ENCODE measurements around the gene SDHAF3. TPM values are rescaled to one million over a fixed set of nuclear protein-coding genes. Genes with fewer than 3 reads are reported as not detected.

The SDHAF3 gene
- total RNA-seq, 3 donors from 2014 or later, result 4.3 to 12.3 (median 8.5) TPM

DNA sequence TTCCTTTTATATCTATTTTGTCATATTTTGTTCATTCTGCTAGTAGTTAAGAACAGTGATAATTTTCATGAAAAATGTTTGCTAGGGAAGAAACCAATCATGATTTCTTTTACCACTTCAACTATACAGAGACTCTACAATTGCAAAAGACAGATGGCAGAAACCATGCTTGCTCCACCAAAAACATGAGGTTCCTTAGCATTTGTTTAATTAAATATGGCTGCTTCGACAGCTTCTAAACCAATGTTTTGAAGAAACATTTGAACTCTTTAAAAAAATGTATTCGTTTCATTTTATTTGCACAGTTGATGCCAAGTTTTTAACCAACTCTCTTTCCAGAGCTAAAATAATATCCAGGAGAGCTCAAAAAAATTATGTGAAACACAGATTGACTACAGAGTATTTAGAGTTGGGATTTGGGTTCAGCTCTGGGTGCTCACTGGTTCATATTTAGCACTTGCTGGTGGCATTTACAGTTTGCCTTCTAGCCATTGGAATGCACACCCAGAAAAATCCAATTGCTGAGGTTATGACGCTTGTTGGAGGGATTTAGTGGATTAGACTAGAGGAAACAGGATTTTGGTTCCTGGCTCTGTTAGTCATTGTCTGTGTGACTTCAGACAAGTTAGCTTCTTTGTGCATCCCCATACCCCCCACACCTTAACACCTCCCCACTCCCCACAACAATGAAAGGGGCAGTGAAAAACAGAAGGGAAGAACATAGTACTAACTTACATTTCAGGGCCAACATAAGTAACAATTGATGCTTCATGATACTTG lies 35.8 kb upstream of the SDHAF3 start:
- TF ChIP-seq, protein P1, sequence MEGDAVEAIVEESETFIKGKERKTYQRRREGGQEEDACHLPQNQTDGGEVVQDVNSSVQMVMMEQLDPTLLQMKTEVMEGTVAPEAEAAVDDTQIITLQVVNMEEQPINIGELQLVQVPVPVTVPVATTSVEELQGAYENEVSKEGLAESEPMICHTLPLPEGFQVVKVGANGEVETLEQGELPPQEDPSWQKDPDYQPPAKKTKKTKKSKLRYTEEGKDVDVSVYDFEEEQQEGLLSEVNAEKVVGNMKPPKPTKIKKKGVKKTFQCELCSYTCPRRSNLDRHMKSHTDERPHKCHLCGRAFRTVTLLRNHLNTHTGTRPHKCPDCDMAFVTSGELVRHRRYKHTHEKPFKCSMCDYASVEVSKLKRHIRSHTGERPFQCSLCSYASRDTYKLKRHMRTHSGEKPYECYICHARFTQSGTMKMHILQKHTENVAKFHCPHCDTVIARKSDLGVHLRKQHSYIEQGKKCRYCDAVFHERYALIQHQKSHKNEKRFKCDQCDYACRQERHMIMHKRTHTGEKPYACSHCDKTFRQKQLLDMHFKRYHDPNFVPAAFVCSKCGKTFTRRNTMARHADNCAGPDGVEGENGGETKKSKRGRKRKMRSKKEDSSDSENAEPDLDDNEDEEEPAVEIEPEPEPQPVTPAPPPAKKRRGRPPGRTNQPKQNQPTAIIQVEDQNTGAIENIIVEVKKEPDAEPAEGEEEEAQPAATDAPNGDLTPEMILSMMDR (IDR thresholded peaks at IDR 0.05), result no peak
- TF ChIP-seq POLR2A (IDR thresholded peaks at IDR 0.05) (no peak), POLR2AphosphoS5 (IDR thresholded peaks at IDR 0.05) (no peak)
- Histone ChIP-seq H3K4me1 (no peaks in the 10 kb centered on the region), H3K27ac (no peak overlapping the region), H3K27me3 (no peaks in the 10 kb centered on the region), H3K9me3 (no peaks in the 10 kb centered on the region), H3K4me3 (no peak overlapping the region), H3K36me3 (no peaks in the 10 kb centered on the region)
- intact Hi-C loops (cut with DNase I; ENCODE audit: low total_unique reads), result no loop called here
- DNase-seq (ENCODE audit: low spot score in 2 of 2), result no peak

DNA sequence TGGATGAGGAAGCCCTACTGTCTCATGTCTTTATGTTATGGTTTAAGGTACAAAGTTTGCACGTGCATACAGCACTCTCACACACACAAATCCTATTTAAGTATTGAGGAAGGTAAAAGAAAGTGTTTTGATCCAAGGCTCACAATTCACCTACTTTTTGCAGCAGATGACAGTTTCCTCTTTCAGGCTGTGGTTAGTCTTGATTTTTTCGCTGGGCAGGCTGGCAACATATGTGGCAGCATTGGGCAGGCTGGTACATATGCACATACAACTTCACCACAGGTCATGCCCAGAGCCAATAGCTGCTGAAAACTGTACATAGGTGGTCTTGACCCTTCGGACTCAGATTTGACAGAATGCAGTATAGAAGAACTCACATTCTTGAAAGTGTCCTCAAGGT lies 29.1 kb upstream of the SDHAF3 start:
- Histone ChIP-seq H3K27me3 (no peaks in the 10 kb centered on the region), H3K9me3 (no peaks in the 10 kb centered on the region), H3K4me1 (no peaks in the 10 kb centered on the region), H3K4me3 (no peak overlapping the region), H3K27ac (no peak overlapping the region), H3K36me3 (no peaks in the 10 kb centered on the region)
- DNase-seq (ENCODE audit: low spot score in 2 of 2), result no peak
- TF ChIP-seq, protein P1 (IDR thresholded peaks at IDR 0.05), result no peak
- intact Hi-C loops (cut with DNase I; ENCODE audit: low total_unique reads), result no loop called here

DNA sequence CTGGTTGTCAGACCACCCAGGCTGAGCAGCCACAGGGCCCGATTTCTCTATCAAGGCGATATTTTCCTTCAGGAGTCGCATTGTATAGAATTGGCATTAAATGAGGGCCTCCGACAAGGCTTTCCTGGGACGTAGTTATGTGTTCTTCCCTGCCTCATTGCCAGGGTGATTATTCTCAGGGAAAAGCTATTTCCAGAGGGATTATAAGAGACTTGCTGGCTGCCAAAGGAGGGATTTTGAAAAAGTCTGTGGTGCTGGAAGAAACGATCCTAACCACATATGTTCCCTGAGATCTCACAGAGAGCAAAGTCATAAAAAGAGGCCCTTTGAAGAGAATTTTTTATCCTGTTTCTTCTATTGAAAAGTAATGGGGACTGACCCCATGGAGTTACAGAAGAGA lies 27.7 kb upstream of the SDHAF3 start:
- TF ChIP-seq, protein P1 (IDR thresholded peaks at IDR 0.05), result no peak
- TF ChIP-seq POLR2AphosphoS5 (IDR thresholded peaks at IDR 0.05), result no peak
- TF ChIP-seq POLR2A (IDR thresholded peaks at IDR 0.05), result no peak

DNA sequence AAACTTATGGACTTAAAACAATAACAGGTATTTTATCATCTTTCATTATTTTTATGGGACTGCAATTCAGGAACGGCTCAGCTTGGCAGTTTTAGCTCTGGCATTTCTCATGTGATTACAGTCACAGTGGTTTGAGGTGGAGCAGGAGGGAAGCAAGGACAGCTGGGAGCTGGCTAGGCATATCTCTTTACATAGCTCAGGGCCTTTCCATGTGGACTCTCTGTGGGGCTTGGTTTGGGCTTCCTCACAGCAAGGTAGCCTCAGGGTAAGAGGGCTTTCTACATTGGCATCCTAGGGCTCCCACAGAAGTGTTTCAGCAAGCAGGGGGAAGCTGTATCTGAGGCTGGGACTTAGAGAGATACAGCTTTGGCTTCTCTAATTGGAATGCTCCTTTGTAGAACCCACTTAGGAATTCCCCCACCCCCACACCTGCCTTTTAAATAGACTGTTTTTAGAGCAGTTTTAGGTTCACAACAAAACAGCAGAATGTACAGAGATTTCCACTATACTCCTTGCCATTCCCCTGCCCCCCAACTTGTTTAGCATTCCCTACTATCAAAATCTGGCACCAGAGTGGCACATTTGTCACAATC lies 26.6 kb upstream of the SDHAF3 start:
- TF ChIP-seq POLR2AphosphoS5 (IDR thresholded peaks at IDR 0.05) (no peak), POLR2A (IDR thresholded peaks at IDR 0.05) (no peak)
- TF ChIP-seq, protein P1 (IDR thresholded peaks at IDR 0.05), result no peak
- Histone ChIP-seq H3K4me1 (no peaks in the 10 kb centered on the region), H3K9me3 (no peaks in the 10 kb centered on the region), H3K4me3 (no peak overlapping the region), H3K27me3 (no peaks in the 10 kb centered on the region), H3K27ac (no peak overlapping the region), H3K36me3 (no peaks in the 10 kb centered on the region)
- intact Hi-C loops (cut with DNase I; ENCODE audit: low total_unique reads), result no loop called here
- no peak for DNase-seq (ENCODE audit: low spot score in 2 of 2)

More for the DNA sequence above, 27.7 kb upstream of the SDHAF3 start:
- H3K4me1 ChIP-seq, result no peaks in the 10 kb centered on the region
- H3K9me3 ChIP-seq, result no peaks in the 10 kb centered on the region
- no peaks in the 10 kb centered on the region for H3K36me3 ChIP-seq
- no peak overlapping the region for H3K4me3 ChIP-seq
- H3K27me3 ChIP-seq, result no peaks in the 10 kb centered on the region
- no peak for DNase-seq (ENCODE audit: low spot score in 2 of 2)
- H3K27ac ChIP-seq, result no peak overlapping the region
- intact Hi-C loops (cut with DNase I; ENCODE audit: low total_unique reads), result no loop called here

DNA sequence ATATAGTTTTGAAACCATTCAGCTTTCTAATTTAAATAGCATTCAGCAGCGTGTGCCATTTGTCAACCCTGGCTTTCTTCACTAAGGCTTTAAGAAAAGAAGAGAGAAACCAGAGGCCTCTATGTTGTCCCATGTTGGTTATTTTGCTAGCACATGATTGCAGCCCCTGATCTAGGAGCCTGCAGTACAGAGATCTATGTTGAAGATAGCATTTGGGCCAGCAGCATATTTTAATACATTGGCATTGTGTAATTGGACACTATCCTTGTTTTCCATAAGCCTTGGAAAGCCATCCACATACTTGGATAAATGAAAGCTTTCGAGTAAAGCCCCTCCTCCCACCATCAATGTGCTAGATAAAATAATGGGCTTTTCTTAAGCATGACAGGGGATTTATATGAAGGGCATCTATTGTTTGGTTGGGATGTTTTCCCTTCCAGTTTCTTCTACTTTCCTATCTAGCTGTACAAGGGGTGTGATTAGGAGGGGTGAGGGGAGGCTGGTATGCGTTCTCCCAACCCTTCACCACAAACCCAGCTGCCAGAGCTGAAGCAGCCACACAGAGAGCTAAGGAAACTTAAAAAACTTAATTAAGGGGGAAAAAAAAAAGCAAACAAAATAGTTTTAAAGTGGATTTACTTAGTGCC lies 23.1 kb upstream of the SDHAF3 start:
- no peak for DNase-seq (ENCODE audit: low spot score in 2 of 2)
- no peak overlapping the region for H3K27ac ChIP-seq
- no peaks in the 10 kb centered on the region for H3K4me1 ChIP-seq
- intact Hi-C loops (cut with DNase I; ENCODE audit: low total_unique reads), result no loop called here
- no peaks in the 10 kb centered on the region for H3K9me3 ChIP-seq
- H3K4me3 ChIP-seq, result no peak overlapping the region
- no peak for TF ChIP-seq POLR2AphosphoS5 (IDR thresholded peaks at IDR 0.05)
- no peak for TF ChIP-seq POLR2A (IDR thresholded peaks at IDR 0.05)
- TF ChIP-seq, protein P1 (IDR thresholded peaks at IDR 0.05), result no peak
- no peaks in the 10 kb centered on the region for H3K36me3 ChIP-seq
- H3K27me3 ChIP-seq, result no peaks in the 10 kb centered on the region
